ENCODE measurements around the gene PIGA. TPM values are rescaled to one million over a fixed set of nuclear protein-coding genes. Genes with fewer than 3 reads are reported as not detected.

The PIGA gene
- total and polyA plus RNA-seq, 3 donors from 2014 or later, result 8.1 to 17.0 (median 13.0) TPM

DNA sequence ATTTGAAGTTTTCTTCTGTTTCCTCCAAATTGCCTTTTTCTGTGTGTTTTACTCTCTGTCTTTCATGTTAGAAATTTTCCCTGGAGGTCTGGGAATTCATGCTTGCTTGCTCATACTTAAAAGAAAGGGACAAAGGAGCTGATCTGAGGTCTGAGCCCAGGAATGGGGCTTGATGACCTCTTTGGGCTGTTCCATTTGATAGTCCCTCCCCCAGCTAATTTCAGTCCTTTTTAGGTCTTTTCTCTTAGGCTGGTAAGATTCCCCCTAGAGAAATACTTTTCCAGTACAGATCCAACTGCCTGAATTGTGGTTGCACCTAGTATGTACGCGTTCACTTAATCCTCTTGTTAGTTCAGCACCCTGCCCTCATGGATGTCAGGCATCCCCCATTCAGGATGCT is 5.5 kb upstream of the PIGA start:
- intact Hi-C loops (cut with DNase I; ENCODE audit: low total_unique reads), result no loop called here
- DNase-seq, result no peak
- WGBS, 2 donors, result 90 to 95% methylated on average over 2 of the region's 2 CpGs
- Histone ChIP-seq H3K4me1 (no peaks in the 10 kb centered on the region), H3K4me3 (no peak overlapping the region), H3K27me3 (no peaks in the 10 kb centered on the region), H3K27ac (no peak overlapping the region), H3K36me3 (ENCODE audit: low read depth, missing control alignments) (no peaks in the 10 kb centered on the region), H3K9me3 (no peaks in the 10 kb centered on the region)
- TF ChIP-seq POLR2A (IDR thresholded peaks at IDR 0.05), result no peak
- TF ChIP-seq, protein P1, sequence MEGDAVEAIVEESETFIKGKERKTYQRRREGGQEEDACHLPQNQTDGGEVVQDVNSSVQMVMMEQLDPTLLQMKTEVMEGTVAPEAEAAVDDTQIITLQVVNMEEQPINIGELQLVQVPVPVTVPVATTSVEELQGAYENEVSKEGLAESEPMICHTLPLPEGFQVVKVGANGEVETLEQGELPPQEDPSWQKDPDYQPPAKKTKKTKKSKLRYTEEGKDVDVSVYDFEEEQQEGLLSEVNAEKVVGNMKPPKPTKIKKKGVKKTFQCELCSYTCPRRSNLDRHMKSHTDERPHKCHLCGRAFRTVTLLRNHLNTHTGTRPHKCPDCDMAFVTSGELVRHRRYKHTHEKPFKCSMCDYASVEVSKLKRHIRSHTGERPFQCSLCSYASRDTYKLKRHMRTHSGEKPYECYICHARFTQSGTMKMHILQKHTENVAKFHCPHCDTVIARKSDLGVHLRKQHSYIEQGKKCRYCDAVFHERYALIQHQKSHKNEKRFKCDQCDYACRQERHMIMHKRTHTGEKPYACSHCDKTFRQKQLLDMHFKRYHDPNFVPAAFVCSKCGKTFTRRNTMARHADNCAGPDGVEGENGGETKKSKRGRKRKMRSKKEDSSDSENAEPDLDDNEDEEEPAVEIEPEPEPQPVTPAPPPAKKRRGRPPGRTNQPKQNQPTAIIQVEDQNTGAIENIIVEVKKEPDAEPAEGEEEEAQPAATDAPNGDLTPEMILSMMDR (IDR thresholded peaks at IDR 0.05), result no peak

DNA sequence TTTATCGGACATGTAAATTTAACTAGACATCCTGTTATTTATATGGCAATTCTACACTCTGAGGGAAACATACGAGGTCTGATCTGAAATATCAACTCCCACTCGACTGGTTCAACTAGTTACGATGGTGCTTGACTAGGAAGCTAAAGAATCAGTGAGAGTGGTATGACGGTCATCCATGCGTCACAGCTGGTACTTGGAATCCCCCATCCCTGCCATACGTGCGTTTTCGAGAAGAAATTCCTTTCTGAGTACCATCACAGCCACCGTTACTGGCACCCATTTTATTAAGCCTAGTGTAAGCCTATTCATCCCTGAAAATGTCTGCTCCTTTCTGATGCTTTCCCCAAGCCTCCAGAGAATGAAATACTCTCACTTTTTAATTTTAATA is 695 bp upstream of the PIGA start:
- DNase-seq, result peak; percentile 28
- Histone ChIP-seq H3K4me3 (peak overlapping the region; percentile 39 to 80), H3K36me3 (ENCODE audit: low read depth, missing control alignments) (no peaks in the 10 kb centered on the region), H3K4me1 (no peaks in the 10 kb centered on the region), H3K27me3 (no peaks in the 10 kb centered on the region), H3K9me3 (no peaks in the 10 kb centered on the region), H3K27ac (peak overlapping the region in 1 of 2 donors; percentile 45)
- no peak for TF ChIP-seq POLR2A (IDR thresholded peaks at IDR 0.05)
- TF ChIP-seq, protein P1 (IDR thresholded peaks at IDR 0.05), result no peak
- 0 to 2% methylated on average over 10 of the region's 10 CpGs for WGBS, 2 donors
- intact Hi-C loops (cut with DNase I; ENCODE audit: low total_unique reads), result no loop called here

DNA sequence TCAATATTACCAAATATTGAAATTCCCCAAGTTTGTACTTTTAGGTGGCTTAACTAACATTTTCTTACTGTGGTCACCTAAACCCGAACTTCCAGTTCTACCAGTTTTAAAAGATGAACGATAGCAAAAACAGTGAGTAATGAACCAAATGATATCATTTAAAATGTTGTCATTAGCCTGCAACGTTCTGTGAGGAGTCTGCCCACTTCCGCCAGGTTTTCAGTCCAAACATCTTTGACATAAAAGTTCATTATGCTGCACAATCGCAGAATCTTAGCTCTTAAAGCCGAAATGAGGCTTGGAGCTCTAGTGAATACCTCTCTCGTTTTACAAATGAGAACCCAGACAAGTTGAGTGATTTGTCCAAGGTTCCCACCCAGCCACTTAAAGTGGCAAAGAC is 762 bp downstream of the PIGA start:
- H3K4me3 ChIP-seq, result peak overlapping the region; percentile 72 to 80
- no peak for DNase-seq
- WGBS, 2 donors, result 9 to 15% methylated on average over 7 of the region's 7 CpGs
- intact Hi-C loops (cut with DNase I; ENCODE audit: low total_unique reads), result no loop called here
- H3K27me3 ChIP-seq, result no peaks in the 10 kb centered on the region
- peak overlapping the region; percentile 86 to 87 for H3K27ac ChIP-seq
- TF ChIP-seq POLR2A (IDR thresholded peaks at IDR 0.05), result no peak
- TF ChIP-seq, protein P1 (IDR thresholded peaks at IDR 0.05), result no peak
- H3K36me3 ChIP-seq (ENCODE audit: low read depth, missing control alignments), result no peaks in the 10 kb centered on the region
- no peaks in the 10 kb centered on the region for H3K4me1 ChIP-seq
- no peaks in the 10 kb centered on the region for H3K9me3 ChIP-seq

DNA sequence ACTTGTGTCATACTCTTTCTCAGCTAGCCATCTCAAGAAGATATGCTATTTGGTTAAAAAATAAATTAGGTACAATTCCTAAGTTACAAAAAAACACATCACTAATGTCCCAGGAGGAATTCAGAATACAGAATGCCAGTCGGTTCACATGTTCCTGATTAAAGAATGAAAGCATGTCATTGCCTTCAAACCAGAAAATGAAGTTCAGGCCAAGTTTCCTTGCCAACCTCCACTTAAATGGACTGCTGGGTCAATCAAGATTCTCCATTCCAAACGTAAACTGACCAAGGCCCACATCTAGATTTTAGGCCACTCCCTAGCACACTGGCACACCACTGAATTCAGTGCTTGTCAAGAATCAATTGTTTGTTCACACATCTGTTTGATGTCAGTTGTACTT is 6.5 kb downstream of the PIGA start:
- Histone ChIP-seq H3K9me3 (no peaks in the 10 kb centered on the region), H3K4me1 (no peaks in the 10 kb centered on the region), H3K27ac (no peak overlapping the region), H3K27me3 (no peaks in the 10 kb centered on the region), H3K36me3 (ENCODE audit: low read depth, missing control alignments) (no peaks in the 10 kb centered on the region), H3K4me3 (no peak overlapping the region)
- no peak for TF ChIP-seq POLR2A (IDR thresholded peaks at IDR 0.05)
- TF ChIP-seq, protein P1 (IDR thresholded peaks at IDR 0.05), result no peak
- DNase-seq, result no peak
- 54 to 75% methylated on average over 2 of the region's 2 CpGs for WGBS, 2 donors
- intact Hi-C loops (cut with DNase I; ENCODE audit: low total_unique reads), result no loop called here

DNA sequence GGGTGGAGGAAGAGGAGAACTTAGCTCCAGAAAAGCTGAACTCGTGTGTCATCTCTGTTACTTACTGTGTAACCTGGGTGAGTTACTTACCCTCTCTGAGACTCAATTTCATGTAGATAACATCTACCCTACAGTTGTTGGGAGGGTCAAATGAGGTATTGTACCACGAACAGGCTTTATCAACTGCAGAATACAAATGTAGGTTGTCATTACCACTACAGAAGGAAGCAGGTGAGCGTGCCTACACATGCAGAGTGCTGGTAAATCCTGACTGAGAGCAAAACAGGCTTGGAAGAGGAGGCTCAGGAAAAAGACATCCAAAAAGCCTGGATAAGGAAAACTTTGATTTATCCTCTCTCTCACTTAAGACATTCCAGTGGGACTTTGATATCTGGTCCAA is 7.2 kb downstream of the PIGA start:
- Histone ChIP-seq H3K4me3 (no peak overlapping the region), H3K27me3 (no peaks in the 10 kb centered on the region), H3K36me3 (ENCODE audit: low read depth, missing control alignments) (no peaks in the 10 kb centered on the region), H3K9me3 (no peaks in the 10 kb centered on the region), H3K27ac (no peak overlapping the region), H3K4me1 (no peaks in the 10 kb centered on the region)
- no peak for TF ChIP-seq POLR2A (IDR thresholded peaks at IDR 0.05)
- TF ChIP-seq, protein P1 (IDR thresholded peaks at IDR 0.05), result no peak
- DNase-seq, result no peak
- WGBS, 2 donors, result 83 to 90% methylated on average over 3 of the region's 3 CpGs
- intact Hi-C loops (cut with DNase I; ENCODE audit: low total_unique reads), result no loop called here
